A673 (cell line): ENCODE results near the gene MGAT2.

Experiments used
- CTCF ChIP-seq: fragments of 300-800, 200-600 bp; sonication (generic); conservative IDR thresholded peaks from 2 replicates; pipeline ENCODE4 v1.5.1; 2017; ENCODE audit warnings: low read depth, mild to moderate bottlenecking, antibody characterized with exemption, low read length, moderate library complexity, mixed read lengths
- EZH2 ChIP-seq: fragments of 200-600 bp; sonication (generic); IDR thresholded peaks from 2 replicates; pipeline ENCODE4 v1.6.1; 2017; ENCODE audit warnings: borderline replicate concordance, low read depth, mild to moderate bottlenecking, mixed read lengths, antibody characterized with exemption, low read length; ENCODE audit not compliant: poor library complexity, severe bottlenecking

GRCh38 chr14:49623387-49623786 lies 2.8 kb downstream of the MGAT2 start:
- TF ChIP-seq CTCF (no peak), EZH2 (no peak)
